Parietal lobe (tissue), 1 donor: ENCODE data around the gene FGF5. TPM values are rescaled to one million over a fixed set of nuclear protein-coding genes. Genes with fewer than 3 reads are reported as not detected.

ENCODE experiments used
- total RNA-seq: library from RNA; depleted of rRNA; stranded (reverse); fragments of >200 nt; gene quantifications from one replicate; pipeline ENCODE4 v1.2.3, GENCODE V29; 2014

Gene FGF5
- 0.63 TPM for total RNA-seq

GRCh38 chr4:80266253-80266901 lies at the start of gene FGF5:
FGF5 (plus strand) TSS chr4:80266664; CDS start chr4:80266825, 161 bp downstream.

GRCh38 chr4:80335554-80336358 lies 69.3 kb downstream of the FGF5 start, which contains the start of gene CFAP299:
CFAP299 (plus strand) TSS chr4:80335730.

Other genes with a start within 250 kb of the FGF5 start
- 26.0 TPM for gene ANTXR2, start 193.4 kb upstream of the FGF5 start, total RNA-seq
- 34.1 TPM for gene PRDM8, start 69.2 kb upstream of the FGF5 start, total RNA-seq
- 1.9 TPM for gene CFAP299, start 69.1 kb downstream of the FGF5 start, total RNA-seq